K562 (cell line): ENCODE data around the gene RAD23B. TPM values are rescaled to one million over a fixed set of nuclear protein-coding genes. Genes with fewer than 3 reads are reported as not detected.

ENCODE experiments used
- ATAC-seq: fragments of 200-7000 bp; cut with Tn5 transposase; 3 replicates; pipeline ENCODE4 v1.9.1; 2020; ENCODE audit warnings: moderate library complexity
- BruUV-seq: library from RNA; stranded (reverse); fragments of 400-500 nt; replicated peaks from 2 replicates; lab custom pipeline; 2021; lab: Mats Ljungman, UMichigan
- CTCF ChIA-PET: fragments of 300-600 bp; formaldehyde crosslinking; extraction: SDS; loops from one replicate; lab custom pipeline; 2021; ENCODE audit warnings: low intra/inter-chr PET ratio; lab: Yijun Ruan, JAX
- POLR2A ChIA-PET: fragments of 300-600, 350-650 bp; sonication (Branson Sonifier 250); formaldehyde crosslinking; extraction: SDS; loops from one replicate; lab custom pipeline; 2021; ENCODE audit warnings: antibody characterized with exemption, inconsistent platforms; lab: Yijun Ruan, JAX
- DNase-seq, 4 experiments: peaks; one replicate each; pipeline versions ENCODE4 v3.0.0 to v3.0.0-alpha.2; 2011 to 2018; ENCODE audit warnings: low spot score in 3 of 4, mixed read lengths in 3 of 4; ENCODE audit errors: extremely low read depth in 1 of 4
- FAIRE-seq: peaks from 2 replicates; lab custom pipeline; 2011; peaks lifted over from hg19 to GRCh38; lab: Jason Lieb, UNC
- H2AFZ ChIP-seq: 2 replicates; pipeline ENCODE4 v1.6.0; 2011; ENCODE audit warnings: low read depth, low read length, control low read depth, inconsistent platforms
- H3K27ac ChIP-seq: fragments of 200-600 bp; 3 replicates; pipeline ENCODE4 v1.8.0; 2011; ENCODE audit warnings: low read depth, mild to moderate bottlenecking, control low read depth, inconsistent platforms, low read length, moderate library complexity, mixed read lengths; ENCODE audit errors: extremely low read depth
- H3K27me3 ChIP-seq, 2 experiments: fragments of 300-600 bp in 1 of 2; 2 replicates in 1 of 2; 3 replicates in 1 of 2; pipeline versions ENCODE4 v1.6.0 to v1.8.0; 2011; ENCODE audit warnings: inconsistent platforms in 2 of 2, low read length in 2 of 2, mild to moderate bottlenecking in 1 of 2, mixed read lengths in 1 of 2, moderate library complexity in 1 of 2; ENCODE audit not compliant: control insufficient read depth in 2 of 2, insufficient read depth in 2 of 2
- H3K36me3 ChIP-seq: fragments of 300-600 bp; 3 replicates; pipeline ENCODE4 v1.8.0; 2011; ENCODE audit warnings: mild to moderate bottlenecking, low read length, inconsistent platforms; ENCODE audit not compliant: control insufficient read depth, insufficient read depth
- H3K4me1 ChIP-seq, 2 experiments: fragments of 200-600 bp in 1 of 2; replicated peaks in 1 of 2; 2 replicates in 1 of 2; 3 replicates in 1 of 2; pipeline versions ENCODE4 v1.5.1 to v1.8.0; 2011; ENCODE audit warnings: inconsistent platforms in 2 of 2, low read length in 2 of 2, mild to moderate bottlenecking in 1 of 2, mixed read lengths in 1 of 2, moderate library complexity in 1 of 2; ENCODE audit not compliant: control insufficient read depth in 2 of 2, insufficient read depth in 2 of 2
- H3K4me2 ChIP-seq: 2 replicates; pipeline ENCODE4 v1.6.1; 2011; ENCODE audit warnings: low read length, control low read depth, inconsistent platforms, mixed read lengths; ENCODE audit not compliant: insufficient read depth
- H3K4me3 ChIP-seq: fragments of 200-600 bp; sonication (generic), shearing (Covaris generic); 2 replicates; pipeline ENCODE4 v1.5.1; 2016; ENCODE audit warnings: control low read depth, inconsistent platforms
- H3K79me2 ChIP-seq: fragments of 200-600 bp; 3 replicates; pipeline ENCODE4 v1.8.0; 2011; ENCODE audit warnings: low read length, inconsistent platforms; ENCODE audit not compliant: control insufficient read depth, insufficient read depth
- H3K9ac ChIP-seq, 2 experiments: 2 replicates each; pipeline versions ENCODE4 v1.6.0 to v1.6.1; 2011; ENCODE audit warnings: low read depth in 2 of 2, low read length in 2 of 2, control low read depth in 1 of 2, inconsistent platforms in 1 of 2, mild to moderate bottlenecking in 1 of 2, mixed read lengths in 1 of 2; ENCODE audit not compliant: insufficient read depth in 1 of 2
- H3K9me1 ChIP-seq: one replicate; pipeline ENCODE4 v1.6.0; 2011; ENCODE audit warnings: inconsistent platforms, mild to moderate bottlenecking, low read length, moderate library complexity; ENCODE audit not compliant: control insufficient read depth, insufficient read depth
- H3K9me3 ChIP-seq: replicated peaks from 2 replicates; pipeline ENCODE4 v1.5.1; 2011; ENCODE audit warnings: low read depth, low read length, inconsistent platforms; ENCODE audit not compliant: control insufficient read depth, insufficient read depth
- H4K20me1 ChIP-seq: replicated peaks from 2 replicates; pipeline ENCODE4 v1.6.1; 2011; ENCODE audit warnings: low read length, inconsistent platforms, mixed read lengths; ENCODE audit not compliant: control insufficient read depth, insufficient read depth
- TOE1 ChIP-seq, 2 experiments: fragments of 450-650 bp in 1 of 2; sonication (generic) in 1 of 2; formaldehyde crosslinking in 1 of 2; IDR thresholded peaks; 2 replicates each; pipeline versions ENCODE4 v1.7.1 to v1.8.0; 2016 to 2022; ENCODE audit warnings: borderline replicate concordance in 2 of 2, mild to moderate bottlenecking in 2 of 2, antibody characterized with exemption in 1 of 2, inconsistent platforms in 1 of 2, low read depth in 1 of 2, missing genetic modification reagents in 1 of 2, moderate library complexity in 1 of 2
- WGBS: fragments of 100-300 bp; shearing (Covaris generic); methylation state at CpG from one replicate; pipeline ENCODE4 v1.1.6; 2016; ENCODE audit warnings: low coverage, mixed read lengths; ENCODE audit not compliant: insufficient coverage; ENCODE audit errors: missing lambda C conversion rate; 5-methylcytosine and 5-hydroxymethylcytosine counted together
- in situ Hi-C: fragments of 300-500 bp; cut with MboI; formaldehyde crosslinking; loops from 4 replicates; pipeline ENCODE4 v1.15.0; 2018; ENCODE audit warnings: inconsistent platforms, mixed read lengths
- intact Hi-C: fragments of 100-400 bp; cut with micrococcal nuclease; formaldehyde crosslinking; loops from 2 replicates; pipeline ENCODE4 v1.14.2; 2022
- polyA plus RNA-seq, 8 experiments: library from polyadenylated mRNA; depleted of rRNA in 4 of 8; stranded (reverse) in 5 of 8; unstranded in 3 of 8; fragments of >200 nt; fragmentation: Nextera tagmentation in 2 of 8; fragmentation: Illumina TruSeq in 1 of 8; extraction: Ambion mirVana in 2 of 8; extraction: Trizol in 1 of 8; gene quantifications; 2 replicates each; pipeline versions ENCODE4 v1.2.1 to v1.2.3, GENCODE V29; 2011 to 2014; ENCODE audit warnings: inconsistent platforms in 1 of 8, missing spikeins in 1 of 8
- total RNA-seq, 7 experiments: library from RNA; depleted of rRNA in 6 of 7; stranded (reverse); fragments of >200 nt in 6 of 7; fragmentation: Illumina TruSeq in 2 of 7; extraction: Trizol in 2 of 7; gene quantifications; 2 replicates each; pipeline versions ENCODE4 v1.2.1 to v1.2.3, GENCODE V29; 2011 to 2021; ENCODE audit warnings: low replicate concordance in 1 of 7
- TF ChIP-seq, protein P1 (sequence below): sonication (generic); formaldehyde crosslinking; IDR thresholded peaks from 2 replicates; pipeline ENCODE4 v1.8.0; 2022; ENCODE audit warnings: missing genetic modification reagents, mild to moderate bottlenecking, moderate library complexity, borderline replicate concordance

RAD23B gene
- total and polyA plus RNA-seq, 9 of the 15 experiments (the other 6 are each of a cell fraction or from before 2014, with no cell fraction given) = 14.5 to 184 (median 114) TPM

DNA sequence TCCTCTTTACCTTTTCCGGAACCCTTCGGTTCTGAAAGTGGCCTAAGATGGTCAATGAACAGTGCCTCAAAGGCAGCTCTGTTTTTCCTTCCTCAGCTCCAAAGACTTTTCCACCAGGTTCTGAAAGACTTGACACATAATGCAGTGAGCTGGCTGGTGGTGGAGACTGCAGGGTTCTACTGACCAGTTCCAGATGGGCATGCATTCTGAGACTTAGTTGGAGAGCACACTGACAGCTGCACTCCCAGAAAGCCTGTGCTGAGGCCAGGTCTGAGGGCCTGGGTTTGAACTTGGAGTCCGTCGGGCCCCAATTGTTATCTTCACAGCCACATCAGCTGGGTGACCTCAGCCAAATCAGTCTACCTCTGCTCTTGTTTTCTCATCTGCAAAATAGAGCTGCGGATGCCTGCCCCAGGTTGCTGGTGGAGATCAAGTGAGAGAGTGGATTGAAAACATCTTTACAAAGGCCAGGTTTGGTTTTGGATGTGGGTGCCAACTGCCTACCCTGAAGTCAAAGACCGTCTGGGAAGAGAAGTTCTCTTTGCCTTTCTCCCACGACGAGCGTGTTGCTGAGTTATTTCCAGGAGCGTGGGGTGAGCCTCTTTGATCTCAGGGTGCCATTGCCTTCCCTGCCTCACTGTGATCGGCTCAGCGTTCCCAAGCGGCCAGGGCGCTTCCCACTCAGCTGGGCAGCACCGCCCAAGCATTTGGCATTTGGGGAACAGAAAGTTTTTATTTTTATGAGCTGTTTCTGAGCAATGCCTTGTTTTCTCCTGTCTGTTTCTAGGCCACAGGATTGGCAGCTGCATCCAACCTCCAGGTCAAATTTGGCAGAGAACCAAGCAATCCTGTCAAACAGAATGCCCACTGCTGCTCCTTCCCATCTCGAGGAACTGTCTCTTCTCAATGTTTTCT lies 54.9 kb downstream of the RAD23B start:
- POLR2A ChIA-PET = no interaction called here
- FAIRE-seq = no peak
- in situ Hi-C loops = no loop called here

More for the DNA sequence above, 54.9 kb downstream of the RAD23B start:
- WGBS = 72% methylated on average over 16 of the region's 16 CpGs
- Histone ChIP-seq H3K9me1 (no peaks in the 10 kb centered on the region), H3K79me2 (no peaks in the 10 kb centered on the region), H2AFZ (no peak overlapping the region), H3K9ac (no peak overlapping the region), H3K4me1 (no peaks in the 10 kb centered on the region; a peak in 1 of 5 replicates), H3K36me3 (peaks cover 56% of the 10 kb centered on the region), H3K4me3 (no peak overlapping the region), H3K9me3 (no peaks in the 10 kb centered on the region), H3K27me3 (no peaks in the 10 kb centered on the region), H3K27ac (no peak overlapping the region), H4K20me1 (no peaks in the 10 kb centered on the region; the same call in 1 of the 2 replicates), H3K4me2 (no peak overlapping the region)
- no TSS peak for BruUV-seq
- ATAC-seq (no peak; the same call in 2 of the 3 replicates), DNase-seq (no peak)
- intact Hi-C loops = no loop called here
- no peak for TF ChIP-seq TOE1 (IDR thresholded peaks at IDR 0.05; ENCODE audit: borderline replicate concordance)
- no peak for TF ChIP-seq TOE1 (CRISPR knock-in tag; IDR thresholded peaks at IDR 0.05; ENCODE audit: borderline replicate concordance, low read depth)
- TF ChIP-seq, protein P1, sequence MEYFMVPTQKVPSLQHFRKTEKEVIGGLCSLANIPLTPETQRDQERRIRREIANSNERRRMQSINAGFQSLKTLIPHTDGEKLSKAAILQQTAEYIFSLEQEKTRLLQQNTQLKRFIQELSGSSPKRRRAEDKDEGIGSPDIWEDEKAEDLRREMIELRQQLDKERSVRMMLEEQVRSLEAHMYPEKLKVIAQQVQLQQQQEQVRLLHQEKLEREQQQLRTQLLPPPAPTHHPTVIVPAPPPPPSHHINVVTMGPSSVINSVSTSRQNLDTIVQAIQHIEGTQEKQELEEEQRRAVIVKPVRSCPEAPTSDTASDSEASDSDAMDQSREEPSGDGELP = peak; percentile 47; the same call in 1 of the 2 replicates
- CTCF ChIA-PET = no interaction called here
